AML-193 (cell line): Measurements from ENCODE around the gene APOA1.

ENCODE experiments used
- DNase-seq, 2 experiments: peaks; one replicate each; lab custom pipeline; 2025; lab: John Stamatoyannopoulos, UW

The APOA1 gene

GRCh38 chr11:116833816-116834534 is 3.4 kb downstream of the APOA1 start:
- DNase-seq, result no peak

- DNase-seq, result no peak
These were observed 4.0 kb downstream of the APOA1 start for GRCh38 chr11:116833491-116833815.

GRCh38 chr11:116832350-116833290 is 4.8 kb downstream of the APOA1 start:
- no peak for DNase-seq

GRCh38 chr11:116831790-116832349 is 5.6 kb downstream of the APOA1 start:
- no peak for DNase-seq

- DNase-seq, result no peak
These were observed 7.1 kb downstream of the APOA1 start for GRCh38 chr11:116830184-116830912.

- DNase-seq, result no peak
These were observed 7.8 kb downstream of the APOA1 start, which contains the start of gene APOC3 for GRCh38 chr11:116829525-116830183. Gene APOC3 (plus strand): TSS chr11:116829907. CDS start chr11:116830583, 676 bp downstream.

GRCh38 chr11:116828632-116829524 is 8.5 kb downstream of the APOA1 start:
- no peak for DNase-seq

- no peak for DNase-seq
These were observed 10.0 kb downstream of the APOA1 start for GRCh38 chr11:116827461-116827860.

- no peak for DNase-seq
These were observed 10.5 kb downstream of the APOA1 start for GRCh38 chr11:116826751-116827431.

GRCh38 chr11:116825854-116826750 is 11.3 kb downstream of the APOA1 start:
- no peak for DNase-seq

GRCh38 chr11:116825434-116825833 is 12.0 kb downstream of the APOA1 start:
- no peak for DNase-seq

GRCh38 chr11:116823031-116823843 is 14.2 kb downstream of the APOA1 start, which contains the start of gene APOA4:
Gene APOA4 (minus strand): TSS chr11:116823304. CDS start chr11:116823191, 113 bp downstream.
- DNase-seq, result no peak

- no peak for DNase-seq
These were observed 14.8 kb downstream of the APOA1 start for GRCh38 chr11:116822575-116822974.

- no peak for DNase-seq
These were observed 16.1 kb downstream of the APOA1 start for GRCh38 chr11:116821050-116821918.

GRCh38 chr11:116819049-116819448 is 18.4 kb downstream of the APOA1 start:
- no peak for DNase-seq

GRCh38 chr11:116814502-116814901 is 22.9 kb downstream of the APOA1 start:
- DNase-seq, result no peak
